OCI-LY7 (cell line): ENCODE measurements around the gene PSME4. TPM values are rescaled to one million over a fixed set of nuclear protein-coding genes. Genes with fewer than 3 reads are reported as not detected.

Experiments
- BruUV-seq: library from RNA; stranded (reverse); fragments of 400-500 nt; replicated peaks from 2 replicates; lab custom pipeline; 2021; lab: Mats Ljungman, UMichigan
- CTCF ChIA-PET: fragments of 300-600 bp; sonication (Branson Sonifier 250); formaldehyde crosslinking; loops from one replicate; lab custom pipeline; 2022; ENCODE audit warnings: antibody characterized with exemption; ENCODE audit not compliant: unreplicated experiment; lab: Charles Lee
- POLR2A ChIA-PET: fragments of 300-600 bp; sonication (Branson Sonifier 250); formaldehyde crosslinking; loops from one replicate; lab custom pipeline; 2022; ENCODE audit warnings: antibody characterized with exemption; lab: Charles Lee
- DNase-seq: peaks from one replicate; pipeline ENCODE4 v3.0.0-alpha.2; 2015; ENCODE audit warnings: low spot score
- H2AFZ ChIP-seq: fragments of 200-600 bp; sonication (generic), shearing (Covaris generic); 2 replicates; pipeline ENCODE4 v1.6.1; 2014; ENCODE audit warnings: mild to moderate bottlenecking, antibody characterized with exemption, low read length, moderate library complexity
- H3K27ac ChIP-seq: fragments of 200-600 bp; sonication (generic); 2 replicates; pipeline ENCODE4 v1.5.1; 2014; ENCODE audit warnings: mixed run types, low read depth, mild to moderate bottlenecking, moderate library complexity, low read length, inconsistent platforms; ENCODE audit not compliant: poor library complexity, severe bottlenecking
- H3K36me3 ChIP-seq: fragments of 200-600 bp; sonication (generic); 2 replicates; pipeline ENCODE4 v1.6.1; 2014; ENCODE audit warnings: mild to moderate bottlenecking, antibody characterized with exemption, low read length, moderate library complexity, mixed read lengths; ENCODE audit not compliant: insufficient read depth
- H3K4me1 ChIP-seq: fragments of 200-600 bp; sonication (generic); 2 replicates; pipeline ENCODE4 v1.5.1; 2014; ENCODE audit warnings: mild to moderate bottlenecking, low read length; ENCODE audit not compliant: insufficient read depth, poor library complexity, severe bottlenecking
- H3K4me2 ChIP-seq: fragments of 200-600 bp; sonication (generic); 2 replicates; pipeline ENCODE4 v1.6.1; 2014; ENCODE audit warnings: mild to moderate bottlenecking, low read length
- H3K4me3 ChIP-seq: fragments of 200-600 bp; sonication (generic); 2 replicates; pipeline ENCODE4 v1.5.1; 2014; ENCODE audit warnings: mild to moderate bottlenecking, low read depth, low read length; ENCODE audit not compliant: poor library complexity, severe bottlenecking
- H3K79me2 ChIP-seq: fragments of 200-600 bp; sonication (generic); 2 replicates; pipeline ENCODE4 v1.6.1; 2016; ENCODE audit warnings: low read depth, mild to moderate bottlenecking, low read length, moderate library complexity, mixed read lengths; ENCODE audit not compliant: insufficient read depth
- H3K9me2 ChIP-seq: fragments of 200-600 bp; sonication (generic); 2 replicates; pipeline ENCODE4 v1.6.1; 2016; ENCODE audit warnings: mild to moderate bottlenecking, low read length, mixed read lengths; ENCODE audit not compliant: insufficient read depth
- H3K9me3 ChIP-seq: fragments of 200-600 bp; sonication (generic); 2 replicates; pipeline ENCODE4 v1.6.1; 2014; ENCODE audit warnings: mild to moderate bottlenecking, mixed run types, low read length, mixed read lengths
- H4K20me1 ChIP-seq: fragments of 200-600 bp; sonication (generic); 2 replicates; pipeline ENCODE4 v1.6.1; 2014; ENCODE audit warnings: mild to moderate bottlenecking, antibody characterized with exemption, low read length, moderate library complexity, mixed read lengths; ENCODE audit not compliant: insufficient read depth
- CTCF ChIP-seq: fragments of 200-600 bp; sonication (generic); conservative IDR thresholded peaks from 2 replicates; pipeline ENCODE4 v1.5.1; 2014; ENCODE audit warnings: mild to moderate bottlenecking, antibody characterized with exemption, low read length, moderate library complexity, mixed read lengths
- EZH2phosphoT487 ChIP-seq: fragments of 200-600 bp; sonication (generic); IDR thresholded peaks from 2 replicates; pipeline ENCODE4 v1.6.1; 2018; ENCODE audit warnings: low read depth, borderline replicate concordance, mild to moderate bottlenecking, mixed run types, antibody characterized with exemption, low read length, moderate library complexity, mixed read lengths
- intact Hi-C: fragments of 100-400 bp; cut with micrococcal nuclease; formaldehyde crosslinking; loops from one replicate; pipeline ENCODE4 v1.10.0; 2022; ENCODE audit not compliant: unreplicated experiment
- total RNA-seq, 2 experiments: library from RNA; depleted of rRNA in 1 of 2; stranded (reverse); fragments of >200 nt in 1 of 2; shearing (Covaris generic) in 1 of 2; gene quantifications; 2 replicates each; pipeline ENCODE4 v1.2.3, GENCODE V29; 2014 to 2022

PSME4 gene
- total RNA-seq, 2 experiments from 2014 or later: 38.8 to 82.9 TPM

- Histone ChIP-seq H3K4me3 (no peak overlapping the region), H3K27ac (no peak overlapping the region), H3K9me3 (no peaks in the 10 kb centered on the region), H3K9me2 (no peaks in the 10 kb centered on the region), H3K4me1 (peaks cover 15% of the 10 kb centered on the region), H3K79me2 (no peaks in the 10 kb centered on the region), H4K20me1 (no peaks in the 10 kb centered on the region), H3K4me2 (no peak overlapping the region; the same call in 1 of the 2 replicates), H2AFZ (no peak overlapping the region), H3K36me3 (no peaks in the 10 kb centered on the region; the same call in 1 of the 2 replicates)
- BruUV-seq: no TSS peak
- CTCF ChIA-PET: no interaction called here
- TF ChIP-seq EZH2phosphoT487: no peak
- TF ChIP-seq CTCF: no peak
- POLR2A ChIA-PET: interaction anchor here (0.5 to 1.2 kb wide), 5 partner anchors 16 to 1431 kb away, joined by 3 to 7 read pairs (median 3); no protein-coding TSS in a partner anchor
- DNase-seq: no peak
- intact Hi-C loops: no loop called here
Measured at GRCh38 chr2:53994818-53995808, 24.3 kb upstream of the PSME4 start.

- Histone ChIP-seq H3K4me1 (peaks cover 8% of the 10 kb centered on the region), H3K4me2 (no peak overlapping the region), H3K9me3 (no peaks in the 10 kb centered on the region), H3K36me3 (no peaks in the 10 kb centered on the region; the same call in 1 of the 2 replicates), H2AFZ (no peak overlapping the region), H3K9me2 (no peaks in the 10 kb centered on the region), H3K27ac (no peak overlapping the region), H3K79me2 (no peaks in the 10 kb centered on the region), H4K20me1 (no peaks in the 10 kb centered on the region), H3K4me3 (no peak overlapping the region)
- intact Hi-C loops: no loop called here
- DNase-seq: no peak
- no peak for TF ChIP-seq EZH2phosphoT487
- no peak for TF ChIP-seq CTCF
- CTCF ChIA-PET: no interaction called here
- POLR2A ChIA-PET: no interaction called here
- no TSS peak for BruUV-seq
Measured at GRCh38 chr2:53991948-53992347, 21.2 kb upstream of the PSME4 start.
